Measurements from ENCODE around the gene CRYBG2. TPM values are rescaled to one million over a fixed set of nuclear protein-coding genes. Genes with fewer than 3 reads are reported as not detected.
A peak's percentile ranks its signal among the peaks of the same experiment; 100 is the strongest.

CRYBG2 gene
- total RNA-seq, 6 experiments from 2014 or later = not detected

DNA sequence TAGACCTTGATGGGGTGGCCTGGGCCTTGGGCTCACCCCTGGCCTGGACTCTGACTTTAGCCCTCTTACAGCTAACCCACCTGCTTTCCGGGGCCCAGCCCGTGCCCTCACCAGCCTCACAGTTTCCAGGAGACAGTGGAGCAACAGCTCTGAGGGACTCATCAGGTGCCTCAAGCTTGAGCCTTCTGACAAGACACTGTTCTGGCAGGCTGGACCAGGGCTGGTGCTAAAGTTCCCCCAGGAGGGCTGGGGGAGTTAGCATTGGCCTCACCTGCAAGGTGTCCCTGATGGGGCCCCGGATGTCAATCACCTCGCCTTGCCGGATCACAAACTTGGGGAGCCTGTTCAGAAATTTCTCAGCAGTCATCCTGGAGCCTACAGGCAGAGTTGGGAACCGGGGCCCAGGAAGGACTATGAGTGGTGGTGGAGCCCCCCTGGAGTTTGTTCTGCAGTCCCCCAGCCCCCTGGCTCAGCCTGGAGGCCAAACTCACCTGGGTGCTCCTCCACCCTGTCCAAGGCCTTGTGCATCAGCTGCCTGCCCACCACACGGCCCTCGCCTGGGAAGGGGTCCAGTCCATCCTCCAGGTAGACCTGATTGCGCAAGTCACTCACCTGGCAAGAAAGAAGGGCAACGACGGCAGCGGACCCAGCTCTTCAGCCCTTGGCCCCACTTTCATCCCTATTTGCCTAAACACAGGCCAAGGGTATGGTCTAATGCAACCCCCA, 69.9 kb downstream of the CRYBG2 start:
- H3K36me3 Mint-ChIP-seq (ENCODE audit: low read depth) = peaks cover 15% of the 10 kb centered on the region

DNA sequence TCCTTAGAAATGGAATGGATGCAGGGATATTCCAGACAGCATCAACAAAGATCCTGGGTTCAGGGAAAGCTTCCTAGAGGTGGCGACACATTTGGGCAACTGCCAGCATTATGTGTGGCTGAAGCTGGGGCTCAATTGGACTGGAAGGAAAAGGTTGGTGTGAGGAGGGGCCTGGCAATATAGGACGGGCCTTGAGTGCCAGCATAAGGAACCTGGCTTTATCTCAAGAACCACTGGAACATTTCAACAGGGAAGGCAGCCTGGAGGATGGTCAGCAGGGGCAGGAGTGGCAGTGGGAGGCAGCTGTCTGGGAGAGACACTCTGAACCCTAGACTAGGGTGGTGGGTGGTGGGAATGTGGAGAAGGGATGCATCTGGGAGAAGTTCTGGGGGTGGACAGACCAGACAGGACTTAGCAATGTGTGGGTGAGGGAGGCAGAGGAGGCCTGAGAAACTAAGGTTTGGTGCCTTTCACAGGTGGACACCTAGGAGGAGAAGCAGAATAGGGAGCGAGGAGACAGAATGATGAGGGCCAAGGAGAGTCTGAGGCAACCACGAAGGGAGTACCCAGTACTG, 70.6 kb downstream of the CRYBG2 start:
- H3K36me3 Mint-ChIP-seq (ENCODE audit: low read depth) = peaks cover 19% of the 10 kb centered on the region
- H3K4me1 Mint-ChIP-seq (ENCODE audit: low read depth) = peaks cover 76% of the 10 kb centered on the region
- H3K4me3 Mint-ChIP-seq = peak overlapping the region; percentile 52; the same call in 1 of the 2 replicates
- H3K27me3 Mint-ChIP-seq (ENCODE audit: insufficient read depth) = peaks cover 2% of the 10 kb centered on the region
- peak overlapping the region; percentile 97 for H3K27ac Mint-ChIP-seq
- no peak for DNase-seq
- no peaks in the 10 kb centered on the region for H3K9me3 Mint-ChIP-seq
- TF ChIP-seq, protein P1, sequence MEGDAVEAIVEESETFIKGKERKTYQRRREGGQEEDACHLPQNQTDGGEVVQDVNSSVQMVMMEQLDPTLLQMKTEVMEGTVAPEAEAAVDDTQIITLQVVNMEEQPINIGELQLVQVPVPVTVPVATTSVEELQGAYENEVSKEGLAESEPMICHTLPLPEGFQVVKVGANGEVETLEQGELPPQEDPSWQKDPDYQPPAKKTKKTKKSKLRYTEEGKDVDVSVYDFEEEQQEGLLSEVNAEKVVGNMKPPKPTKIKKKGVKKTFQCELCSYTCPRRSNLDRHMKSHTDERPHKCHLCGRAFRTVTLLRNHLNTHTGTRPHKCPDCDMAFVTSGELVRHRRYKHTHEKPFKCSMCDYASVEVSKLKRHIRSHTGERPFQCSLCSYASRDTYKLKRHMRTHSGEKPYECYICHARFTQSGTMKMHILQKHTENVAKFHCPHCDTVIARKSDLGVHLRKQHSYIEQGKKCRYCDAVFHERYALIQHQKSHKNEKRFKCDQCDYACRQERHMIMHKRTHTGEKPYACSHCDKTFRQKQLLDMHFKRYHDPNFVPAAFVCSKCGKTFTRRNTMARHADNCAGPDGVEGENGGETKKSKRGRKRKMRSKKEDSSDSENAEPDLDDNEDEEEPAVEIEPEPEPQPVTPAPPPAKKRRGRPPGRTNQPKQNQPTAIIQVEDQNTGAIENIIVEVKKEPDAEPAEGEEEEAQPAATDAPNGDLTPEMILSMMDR (IDR thresholded peaks at IDR 0.05) = no peak

More for the DNA sequence above, 69.9 kb downstream of the CRYBG2 start:
- DNase-seq = no peak
- peaks cover 76% of the 10 kb centered on the region for H3K4me1 Mint-ChIP-seq (ENCODE audit: low read depth)
- TF ChIP-seq, protein P1 (IDR thresholded peaks at IDR 0.05) = no peak
- peak overlapping the region; percentile 80 for H3K4me3 Mint-ChIP-seq
- peak overlapping the region; percentile 97 for H3K27ac Mint-ChIP-seq
- no peaks in the 10 kb centered on the region for H3K9me3 Mint-ChIP-seq
- peaks cover 2% of the 10 kb centered on the region for H3K27me3 Mint-ChIP-seq (ENCODE audit: insufficient read depth)

DNA sequence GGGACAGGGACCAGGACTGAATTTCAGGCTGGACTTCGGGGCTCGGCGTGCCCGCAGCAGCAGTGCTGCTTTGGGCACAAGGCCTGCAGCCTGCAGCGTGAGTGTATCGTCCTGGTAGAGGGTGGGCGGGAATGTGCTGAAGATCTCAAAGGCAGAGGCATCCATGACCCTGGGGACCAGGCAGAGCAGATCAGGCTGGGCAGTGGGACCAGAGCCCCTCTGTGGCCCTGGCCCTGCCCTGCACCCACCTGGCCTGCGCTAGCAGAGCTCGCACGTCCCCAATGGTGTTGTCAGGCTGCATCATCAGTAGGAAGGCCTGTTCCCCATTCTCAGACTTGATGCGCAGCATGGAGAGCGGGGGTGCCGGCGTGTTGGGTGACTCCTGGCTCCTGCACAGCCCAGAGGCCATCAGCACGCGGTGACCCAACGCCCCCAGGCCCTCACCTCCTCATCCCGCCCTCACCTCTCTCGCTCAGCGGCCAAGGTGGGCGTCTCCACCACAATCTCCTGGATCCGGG, 71.5 kb downstream of the CRYBG2 start:
- H3K36me3 Mint-ChIP-seq (ENCODE audit: low read depth) = peaks cover 25% of the 10 kb centered on the region

DNA sequence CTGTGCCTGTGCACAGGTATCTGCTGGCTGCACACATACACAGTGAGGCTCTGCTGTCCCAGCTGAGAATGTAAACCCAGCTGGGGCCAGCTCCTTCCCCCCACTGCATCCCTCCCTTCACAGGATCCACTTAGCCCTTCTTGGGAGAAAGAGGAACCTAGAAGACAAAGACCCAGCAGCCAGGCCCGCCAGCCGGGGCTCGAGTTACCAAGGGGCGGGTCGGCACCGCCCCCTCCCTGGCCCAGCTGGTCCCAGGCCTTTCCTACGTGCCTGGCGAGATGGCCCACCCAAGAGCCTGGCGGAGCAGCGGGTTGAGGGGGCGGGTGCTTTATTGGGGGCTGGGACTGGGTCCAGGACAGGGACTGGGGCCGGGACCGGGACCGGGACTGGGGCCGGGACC, 72.0 kb downstream of the CRYBG2 start:
- H3K27me3 Mint-ChIP-seq (ENCODE audit: insufficient read depth) = peaks cover 2% of the 10 kb centered on the region
- peak overlapping the region; percentile 84 for H3K27ac Mint-ChIP-seq
- peaks cover 77% of the 10 kb centered on the region for H3K4me1 Mint-ChIP-seq (ENCODE audit: low read depth)
- H3K36me3 Mint-ChIP-seq (ENCODE audit: low read depth) = peaks cover 27% of the 10 kb centered on the region
- H3K4me3 Mint-ChIP-seq = peak overlapping the region; percentile 93
- no peaks in the 10 kb centered on the region for H3K9me3 Mint-ChIP-seq
- TF ChIP-seq, protein P1 (IDR thresholded peaks at IDR 0.05) = no peak
- no peak for DNase-seq

More for the DNA sequence above, 71.5 kb downstream of the CRYBG2 start:
- peak overlapping the region; percentile 97 for H3K27ac Mint-ChIP-seq
- H3K27me3 Mint-ChIP-seq (ENCODE audit: insufficient read depth) = peaks cover 2% of the 10 kb centered on the region
- H3K4me3 Mint-ChIP-seq = peak overlapping the region; percentile 52
- peaks cover 77% of the 10 kb centered on the region for H3K4me1 Mint-ChIP-seq (ENCODE audit: low read depth)
- TF ChIP-seq, protein P1 (IDR thresholded peaks at IDR 0.05) = no peak
- no peaks in the 10 kb centered on the region for H3K9me3 Mint-ChIP-seq
- no peak for DNase-seq

DNA sequence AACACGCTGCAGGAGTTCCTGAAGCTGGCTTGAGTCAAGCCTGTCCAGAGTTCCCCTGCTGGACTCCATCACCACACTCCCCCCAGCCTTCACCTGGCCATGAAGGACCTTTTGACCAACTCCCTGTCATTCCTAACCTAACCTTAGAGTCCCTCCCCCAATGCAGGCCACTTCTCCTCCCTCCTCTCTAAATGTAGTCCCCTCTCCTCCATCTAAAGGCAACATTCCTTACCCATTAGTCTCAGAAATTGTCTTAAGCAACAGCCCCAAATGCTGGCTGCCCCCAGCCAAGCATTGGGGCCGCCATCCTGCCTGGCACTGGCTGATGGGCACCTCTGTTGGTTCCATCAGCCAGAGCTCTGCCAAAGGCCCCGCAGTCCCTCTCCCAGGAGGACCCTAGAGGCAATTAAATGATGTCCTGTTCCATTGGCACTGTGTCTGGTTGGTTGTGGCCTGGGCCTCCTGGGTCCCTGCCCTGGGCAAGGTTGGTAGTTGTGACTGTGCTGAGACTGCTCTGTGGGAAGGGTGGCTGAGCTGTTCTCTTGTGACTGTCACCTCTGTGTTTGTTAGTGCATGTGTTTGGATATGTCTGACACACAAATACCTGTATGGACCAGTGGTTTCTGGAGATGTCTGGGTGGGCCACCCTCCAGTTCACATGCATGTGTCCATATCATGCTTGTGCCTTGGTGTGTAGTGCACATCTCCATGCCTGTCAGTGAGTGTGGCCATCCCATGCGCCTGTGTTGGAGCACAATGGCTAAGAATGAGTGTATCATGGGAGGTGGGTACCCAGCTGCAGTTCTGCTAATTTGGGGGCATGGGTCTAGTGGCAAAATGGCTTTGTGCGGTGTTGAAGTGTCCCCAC, 72.6 kb downstream of the CRYBG2 start:
- H3K27me3 Mint-ChIP-seq (ENCODE audit: insufficient read depth) = peaks cover 2% of the 10 kb centered on the region
- peak overlapping the region; percentile 84 for H3K27ac Mint-ChIP-seq
- TF ChIP-seq, protein P1 (IDR thresholded peaks at IDR 0.05) = no peak
- H3K36me3 Mint-ChIP-seq (ENCODE audit: low read depth) = peaks cover 30% of the 10 kb centered on the region
- peaks cover 81% of the 10 kb centered on the region for H3K4me1 Mint-ChIP-seq (ENCODE audit: low read depth)
- H3K9me3 Mint-ChIP-seq = no peaks in the 10 kb centered on the region
- DNase-seq = no peak
- peak overlapping the region; percentile 93 for H3K4me3 Mint-ChIP-seq

Data from HFFc6 (cell line).